ENCODE results near the gene RNF169. TPM values are rescaled to one million over a fixed set of nuclear protein-coding genes. Genes with fewer than 3 reads are reported as not detected.

The RNF169 gene
- total RNA-seq, 1 donor, result 15.9 TPM

DNA sequence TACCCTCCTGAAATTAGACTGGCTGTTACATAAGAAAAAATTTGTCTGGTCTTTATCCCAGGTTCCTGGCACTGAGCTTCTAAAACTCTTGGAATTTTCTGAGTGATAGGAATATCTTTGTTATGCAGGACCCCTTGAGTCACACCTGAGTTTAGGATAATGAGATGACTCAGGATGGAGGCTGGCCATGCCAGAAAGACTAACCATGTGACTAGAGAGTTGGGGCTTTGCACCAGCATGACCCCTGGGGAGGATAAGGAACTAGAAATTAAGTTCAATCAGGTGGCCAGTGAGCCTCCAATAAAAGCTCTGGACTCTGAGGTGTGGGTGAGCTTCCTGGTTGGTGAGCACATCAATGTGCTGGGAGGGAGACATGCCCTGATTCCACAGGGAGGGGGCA, 112.1 kb downstream of the RNF169 start:
- no peak for DNase-seq (ENCODE audit: low read depth in 2 of 3, low spot score in 2 of 3)

DNA sequence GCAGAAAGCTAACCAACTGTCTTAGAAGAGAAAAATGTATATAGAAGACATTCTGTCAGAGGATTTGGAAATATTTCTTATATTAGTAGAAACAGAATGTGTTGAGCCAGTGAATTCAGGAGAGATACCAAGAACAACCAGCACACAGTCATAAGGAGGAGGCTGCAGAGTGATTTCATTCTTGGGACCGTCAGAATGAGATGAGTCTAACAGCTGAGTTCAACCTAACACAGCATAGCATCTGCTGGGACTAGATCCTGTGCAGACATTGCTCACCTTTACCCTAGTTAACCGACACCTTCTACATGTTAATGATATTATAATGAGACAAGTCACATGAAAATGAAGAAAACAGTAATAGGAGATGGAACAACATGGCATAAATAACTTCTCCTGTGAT, 114.8 kb downstream of the RNF169 start:
- no peak for DNase-seq (ENCODE audit: low read depth in 2 of 3, low spot score in 2 of 3)

- no peak for DNase-seq (ENCODE audit: low read depth in 2 of 3, low spot score in 2 of 3)
These were observed 117.9 kb downstream of the RNF169 start for GRCh38 chr11:74866557-74866956.

DNA sequence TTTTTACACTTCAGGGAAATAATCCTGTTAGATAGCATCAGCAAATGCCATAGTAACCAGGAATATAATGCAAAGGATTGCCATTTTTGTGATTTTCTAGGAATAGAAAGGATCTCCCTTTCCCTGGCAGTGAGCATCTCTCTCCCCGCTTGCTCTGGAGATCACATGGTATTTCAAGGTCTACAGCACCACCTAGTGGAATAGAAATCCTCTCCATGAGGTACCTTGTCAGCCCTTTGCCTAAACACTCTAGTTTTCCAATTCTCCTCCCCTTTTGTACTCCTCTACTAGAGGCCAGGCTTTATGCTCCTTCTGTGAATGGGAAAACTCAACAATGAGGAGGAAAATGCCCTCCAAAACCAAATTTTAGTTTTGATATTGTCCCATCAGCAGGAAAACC, 121.8 kb downstream of the RNF169 start:
- peak in 1 of 3 donors; percentile 23 for DNase-seq (ENCODE audit: low read depth in 2 of 3, low spot score in 2 of 3)

GRCh38 chr11:74871037-74871436, 122.4 kb downstream of the RNF169 start:
- DNase-seq (ENCODE audit: low read depth in 2 of 3, low spot score in 2 of 3), result peak in 1 of 3 donors; percentile 39

GRCh38 chr11:74877132-74877531, 128.5 kb downstream of the RNF169 start:
- peak in 2 of 3 donors; percentile 24 to 62 for DNase-seq (ENCODE audit: low read depth in 2 of 3, low spot score in 2 of 3)

Small RNA genes lying within 50 kb of the gene (small RNA-seq; reads per million reads assigned to genes)
- gene MIR4696 (not detected), gene RN7SL239P (not detected)

Other genes with a start within 250 kb of the RNF169 start
- 10.2 TPM for gene POLD3, start 156.3 kb upstream of the RNF169 start, total RNA-seq
- gene CHRDL2, start 17.4 kb upstream of the RNF169 start, total RNA-seq, result not detected
- gene XRRA1, start 200.2 kb downstream of the RNF169 start, total RNA-seq, result 7.0 TPM
- gene SPCS2, start 200.4 kb downstream of the RNF169 start, total RNA-seq, result 8.6 TPM
- 39.0 TPM for gene NEU3, start 240.1 kb downstream of the RNF169 start, total RNA-seq